Endothelial cell of umbilical vein (primary cell): ENCODE measurements around the gene RNPEPL1. TPM values are rescaled to one million over a fixed set of nuclear protein-coding genes. Genes with fewer than 3 reads are reported as not detected.

Source experiments
- BruUV-seq: library from RNA; stranded (reverse); fragments of 400-500 nt; replicated peaks from 2 replicates; lab custom pipeline; 2021; lab: Mats Ljungman, UMichigan
- CTCF ChIA-PET: fragments of 300-600, 350-600 bp; sonication (Branson Sonifier 250); formaldehyde crosslinking; loops from one replicate; lab custom pipeline; 2021; ENCODE audit warnings: antibody characterized with exemption, inconsistent platforms; lab: Charles Lee
- POLR2A ChIA-PET: fragments of 300-600, 350-600 bp; sonication (Branson Sonifier 250); formaldehyde crosslinking; loops from one replicate; lab custom pipeline; 2021; ENCODE audit warnings: antibody characterized with exemption, inconsistent platforms; lab: Charles Lee
- DNase-seq: peaks from one replicate; pipeline ENCODE4 v3.0.0-alpha.2; 2011; ENCODE audit warnings: low read depth, low spot score
- FAIRE-seq: peaks from 2 replicates; lab custom pipeline; 2011; peaks lifted over from hg19 to GRCh38; lab: Jason Lieb, UNC
- H2AFZ ChIP-seq: 2 replicates; pipeline ENCODE4 v1.6.0; 2012; ENCODE audit warnings: low read depth, low read length, control low read depth, inconsistent platforms
- H3K27ac ChIP-seq: 2 replicates; pipeline ENCODE4 v1.5.1; 2011; ENCODE audit warnings: low read depth, mild to moderate bottlenecking, control low read depth, low read length, moderate library complexity; ENCODE audit not compliant: insufficient read depth
- H3K27me3 ChIP-seq, 2 experiments: 2 replicates each; pipeline versions ENCODE4 v1.6.0 to v1.6.1; 2011; ENCODE audit warnings: low read length in 2 of 2, mixed read lengths in 1 of 2; ENCODE audit not compliant: control insufficient read depth in 2 of 2, insufficient read depth in 2 of 2
- H3K36me3 ChIP-seq, 2 experiments: 2 replicates in 1 of 2; 3 replicates in 1 of 2; pipeline ENCODE4 v1.5.1; 2011; ENCODE audit warnings: low read length in 2 of 2, mild to moderate bottlenecking in 1 of 2, moderate library complexity in 1 of 2; ENCODE audit not compliant: control insufficient read depth in 2 of 2, insufficient read depth in 2 of 2; ENCODE audit errors: extremely low read depth in 1 of 2
- H3K4me1 ChIP-seq: 3 replicates; pipeline ENCODE4 v1.5.1; 2011; ENCODE audit warnings: mild to moderate bottlenecking, low read length; ENCODE audit not compliant: control insufficient read depth, insufficient read depth; ENCODE audit errors: extremely low read depth
- H3K4me2 ChIP-seq: 2 replicates; pipeline ENCODE4 v1.6.1; 2011; ENCODE audit warnings: low read length, control low read depth, mixed read lengths; ENCODE audit not compliant: insufficient read depth
- H3K4me3 ChIP-seq, 3 experiments: fragments of 200-600 bp in 1 of 3; sonication (generic), shearing (Covaris generic) in 1 of 3; replicated peaks in 1 of 3; 2 replicates each; pipeline ENCODE4 v1.5.1; 2011 to 2016; ENCODE audit warnings: control low read depth in 3 of 3, low read length in 3 of 3, mild to moderate bottlenecking in 2 of 3, inconsistent platforms in 1 of 3, low read depth in 1 of 3, moderate library complexity in 1 of 3; ENCODE audit not compliant: insufficient read depth in 1 of 3
- H3K79me2 ChIP-seq: 2 replicates; pipeline ENCODE4 v1.6.0; 2012; ENCODE audit warnings: low read length, inconsistent platforms; ENCODE audit not compliant: control insufficient read depth, insufficient read depth
- H3K9ac ChIP-seq: replicated peaks from 2 replicates; pipeline ENCODE3; 2011; ENCODE audit warnings: low read length, control low read depth; ENCODE audit not compliant: insufficient read depth; ENCODE audit errors: extremely low read depth
- H3K9me1 ChIP-seq: replicated peaks from 3 replicates; pipeline ENCODE4 v1.6.0; 2011; ENCODE audit warnings: mild to moderate bottlenecking, low read length; ENCODE audit not compliant: control insufficient read depth, insufficient read depth; ENCODE audit errors: extremely low read depth
- H3K9me3 ChIP-seq: replicated peaks from 2 replicates; pipeline ENCODE4 v1.5.1; 2012; ENCODE audit warnings: low read length, inconsistent platforms; ENCODE audit not compliant: control insufficient read depth, insufficient read depth
- H4K20me1 ChIP-seq: replicated peaks from 2 replicates; pipeline ENCODE3; 2011; ENCODE audit warnings: mild to moderate bottlenecking, low read length; ENCODE audit not compliant: control insufficient read depth, insufficient read depth; ENCODE audit errors: extremely low read depth
- EZH2 ChIP-seq: IDR thresholded peaks from 2 replicates; pipeline ENCODE4 v1.6.1; 2012; ENCODE audit warnings: borderline replicate concordance, low read depth, mild to moderate bottlenecking, moderate library complexity, low read length, inconsistent platforms; ENCODE audit not compliant: severe bottlenecking
- FOS ChIP-seq: IDR thresholded peaks from 2 replicates; pipeline ENCODE4 v1.6.1; 2011; ENCODE audit warnings: mild to moderate bottlenecking, low read length, moderate library complexity, borderline replicate concordance; ENCODE audit not compliant: insufficient read depth
- GATA2 ChIP-seq: IDR thresholded peaks from 2 replicates; pipeline ENCODE4 v1.7.0; 2011; ENCODE audit warnings: low read depth, mild to moderate bottlenecking, moderate library complexity, mixed read lengths, low read length; ENCODE audit not compliant: insufficient read length, insufficient read depth
- JUN ChIP-seq: IDR thresholded peaks from 2 replicates; pipeline ENCODE4 v1.6.1; 2011; ENCODE audit warnings: borderline replicate concordance, low read depth; ENCODE audit not compliant: insufficient read length, insufficient read depth
- MYC ChIP-seq: IDR thresholded peaks from one replicate; pipeline ENCODE4 v1.6.1; 2011; ENCODE audit warnings: mild to moderate bottlenecking, low read depth, low read length
- POLR2A ChIP-seq: IDR thresholded peaks from 2 replicates; pipeline ENCODE4 v1.6.1; 2012; ENCODE audit warnings: low read depth, mild to moderate bottlenecking, control low read depth, low read length
- POLR2AphosphoS5 ChIP-seq: IDR thresholded peaks from 2 replicates; pipeline ENCODE4 v1.6.1; 2012; ENCODE audit warnings: low read depth, mild to moderate bottlenecking, control low read depth, low read length, moderate library complexity; ENCODE audit not compliant: insufficient read depth
- dilution Hi-C: fragments of 300-500 bp; cut with MboI; formaldehyde crosslinking; loops from one replicate; pipeline ENCODE4 v1.15.0; 2019; ENCODE audit warnings: low sequenced_read_pairs; ENCODE audit not compliant: extremely low pct_ligation_motif_present
- intact Hi-C: fragments of 100-400 bp; cut with micrococcal nuclease; formaldehyde crosslinking; loops from one replicate; pipeline ENCODE4 v1.10.0; 2022
- polyA plus RNA-seq, 4 experiments: library from polyadenylated mRNA; depleted of rRNA in 3 of 4; stranded (reverse) in 3 of 4; unstranded in 1 of 4; fragments of >200 nt; gene quantifications; 2 replicates each; pipeline versions ENCODE4 v1.2.1 to v1.2.3, GENCODE V29; 2011 to 2012; ENCODE audit warnings: missing spikeins in 1 of 4
- total RNA-seq: library from RNA; stranded (reverse); gene quantifications from 2 replicates; pipeline ENCODE4 v1.2.3, GENCODE V29; 2021
- TF ChIP-seq, protein P1 (sequence below): IDR thresholded peaks from 2 replicates; pipeline ENCODE4 v1.6.1; 2011; ENCODE audit not compliant: insufficient read depth, insufficient read length
- TF ChIP-seq, protein P2 (sequence below), 2 donors: IDR thresholded peaks; 1 replicate in 1 of 2; 2 replicates in 1 of 2; pipeline ENCODE4 v1.5.1; 2011; ENCODE audit warnings: low read length in 2 of 2, mild to moderate bottlenecking in 2 of 2, moderate library complexity in 2 of 2, control low read depth in 1 of 2, inconsistent platforms in 1 of 2, low read depth in 1 of 2; ENCODE audit not compliant: insufficient read depth in 1 of 2; ENCODE audit errors: extremely low read depth in 1 of 2

RNPEPL1 gene
- total and polyA plus RNA-seq, 2 donors (not counting 3 experiments of a cell fraction or from before 2014, with no cell fraction given): 35.8 to 67.1 TPM

DNA sequence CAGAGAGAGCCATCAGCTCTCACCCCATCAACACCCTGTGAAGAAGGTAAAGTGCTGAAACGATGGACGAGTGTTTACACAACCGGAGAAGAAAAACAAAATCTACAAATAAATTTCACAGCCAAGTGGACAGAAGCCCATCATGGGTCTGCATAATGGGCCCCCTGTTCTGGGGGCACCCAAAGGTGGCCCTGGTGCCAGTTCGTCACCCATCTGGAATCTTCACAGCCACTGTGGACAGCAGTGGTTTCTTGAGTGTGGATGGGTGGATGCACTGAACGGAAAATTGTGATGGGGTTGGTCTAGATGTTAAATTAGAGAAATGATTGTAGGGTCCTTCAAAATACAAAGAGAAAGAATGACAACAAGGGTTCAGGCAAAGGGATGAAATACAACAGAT, 49.3 kb upstream of the RNPEPL1 start:
- H3K9me1 ChIP-seq: no peaks in the 10 kb centered on the region
- no TSS peak for BruUV-seq
- H3K36me3 ChIP-seq: no peaks in the 10 kb centered on the region
- no peaks in the 10 kb centered on the region for H3K79me2 ChIP-seq
- H2AFZ ChIP-seq: no peak overlapping the region
- no peaks in the 10 kb centered on the region for H3K9me3 ChIP-seq
- CTCF ChIA-PET: no interaction called here
- dilution Hi-C loops: no loop called here
- intact Hi-C loops: no loop called here
- no peak overlapping the region for H3K9ac ChIP-seq
- TF ChIP-seq FOS (no peak), EZH2 (no peak), POLR2AphosphoS5 (no peak), POLR2A (no peak), JUN (no peak), GATA2 (no peak), MYC (no peak)
- TF ChIP-seq, protein P1, sequence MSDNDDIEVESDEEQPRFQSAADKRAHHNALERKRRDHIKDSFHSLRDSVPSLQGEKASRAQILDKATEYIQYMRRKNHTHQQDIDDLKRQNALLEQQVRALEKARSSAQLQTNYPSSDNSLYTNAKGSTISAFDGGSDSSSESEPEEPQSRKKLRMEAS: no peak
- TF ChIP-seq, protein P2, sequence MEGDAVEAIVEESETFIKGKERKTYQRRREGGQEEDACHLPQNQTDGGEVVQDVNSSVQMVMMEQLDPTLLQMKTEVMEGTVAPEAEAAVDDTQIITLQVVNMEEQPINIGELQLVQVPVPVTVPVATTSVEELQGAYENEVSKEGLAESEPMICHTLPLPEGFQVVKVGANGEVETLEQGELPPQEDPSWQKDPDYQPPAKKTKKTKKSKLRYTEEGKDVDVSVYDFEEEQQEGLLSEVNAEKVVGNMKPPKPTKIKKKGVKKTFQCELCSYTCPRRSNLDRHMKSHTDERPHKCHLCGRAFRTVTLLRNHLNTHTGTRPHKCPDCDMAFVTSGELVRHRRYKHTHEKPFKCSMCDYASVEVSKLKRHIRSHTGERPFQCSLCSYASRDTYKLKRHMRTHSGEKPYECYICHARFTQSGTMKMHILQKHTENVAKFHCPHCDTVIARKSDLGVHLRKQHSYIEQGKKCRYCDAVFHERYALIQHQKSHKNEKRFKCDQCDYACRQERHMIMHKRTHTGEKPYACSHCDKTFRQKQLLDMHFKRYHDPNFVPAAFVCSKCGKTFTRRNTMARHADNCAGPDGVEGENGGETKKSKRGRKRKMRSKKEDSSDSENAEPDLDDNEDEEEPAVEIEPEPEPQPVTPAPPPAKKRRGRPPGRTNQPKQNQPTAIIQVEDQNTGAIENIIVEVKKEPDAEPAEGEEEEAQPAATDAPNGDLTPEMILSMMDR (IDR thresholded peaks at IDR 0.05; ENCODE audit: extremely low read depth in 1 of 2, insufficient read depth in 1 of 2, low read depth in 1 of 2, low read length in 2 of 2): no peak
- no peaks in the 10 kb centered on the region for H4K20me1 ChIP-seq
- FAIRE-seq (no peak), DNase-seq (no peak)
- no peak overlapping the region for H3K27ac ChIP-seq
- POLR2A ChIA-PET: no interaction called here
- H3K27me3 ChIP-seq: peaks cover 3 to 9% of the 10 kb centered on the region in 2 experiments
- no peak overlapping the region for H3K4me3 ChIP-seq
- H3K4me2 ChIP-seq: no peak overlapping the region
- H3K4me1 ChIP-seq: no peaks in the 10 kb centered on the region
